Hindlimb muscle (tissue), 1 donor: ENCODE data around the gene VAPB. TPM values are rescaled to one million over a fixed set of nuclear protein-coding genes. Genes with fewer than 3 reads are reported as not detected.

Experiments
- DNase-seq: peaks from one replicate; pipeline ENCODE4 v3.0.0-alpha.2; 2013
- polyA plus RNA-seq: library from polyadenylated mRNA; unstranded; fragments of 120-200 nt; gene quantifications from one replicate; pipeline ENCODE4 v1.2.1, GENCODE V29; 2013; ENCODE audit not compliant: insufficient read length

Gene VAPB
- polyA plus RNA-seq, 1 donor: 54.2 TPM

DNA sequence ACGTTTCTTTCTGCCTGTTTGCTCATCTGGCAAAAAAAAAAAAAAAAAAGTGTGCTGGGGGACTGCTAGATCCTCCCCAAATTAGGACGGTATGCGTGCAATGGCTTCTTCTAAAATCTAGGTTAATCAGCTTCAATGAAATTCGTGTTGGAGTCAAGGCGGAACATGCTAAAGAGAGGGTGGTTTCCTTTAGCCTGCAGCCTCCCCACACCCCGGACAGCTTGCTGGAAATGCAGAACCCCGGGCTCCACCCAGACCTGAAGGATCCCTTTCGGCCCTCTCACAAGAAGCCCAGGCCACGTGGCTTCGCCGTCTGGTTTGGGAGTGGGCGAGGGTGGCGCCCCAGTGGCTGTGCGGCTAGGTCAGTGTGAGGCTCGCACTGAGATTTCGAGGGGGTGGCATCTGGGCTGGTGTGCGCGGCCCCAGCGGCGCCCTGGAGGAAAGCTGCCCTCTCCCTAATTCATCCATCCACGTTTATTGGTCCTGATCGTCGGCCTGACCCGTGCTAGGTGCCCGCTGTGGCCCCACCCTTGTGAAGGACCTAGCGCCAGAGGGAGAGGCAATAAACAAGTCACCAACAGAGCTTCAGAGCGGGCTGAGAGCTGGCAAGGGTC is 77.2 kb downstream of the VAPB start:
- DNase-seq: no peak

DNA sequence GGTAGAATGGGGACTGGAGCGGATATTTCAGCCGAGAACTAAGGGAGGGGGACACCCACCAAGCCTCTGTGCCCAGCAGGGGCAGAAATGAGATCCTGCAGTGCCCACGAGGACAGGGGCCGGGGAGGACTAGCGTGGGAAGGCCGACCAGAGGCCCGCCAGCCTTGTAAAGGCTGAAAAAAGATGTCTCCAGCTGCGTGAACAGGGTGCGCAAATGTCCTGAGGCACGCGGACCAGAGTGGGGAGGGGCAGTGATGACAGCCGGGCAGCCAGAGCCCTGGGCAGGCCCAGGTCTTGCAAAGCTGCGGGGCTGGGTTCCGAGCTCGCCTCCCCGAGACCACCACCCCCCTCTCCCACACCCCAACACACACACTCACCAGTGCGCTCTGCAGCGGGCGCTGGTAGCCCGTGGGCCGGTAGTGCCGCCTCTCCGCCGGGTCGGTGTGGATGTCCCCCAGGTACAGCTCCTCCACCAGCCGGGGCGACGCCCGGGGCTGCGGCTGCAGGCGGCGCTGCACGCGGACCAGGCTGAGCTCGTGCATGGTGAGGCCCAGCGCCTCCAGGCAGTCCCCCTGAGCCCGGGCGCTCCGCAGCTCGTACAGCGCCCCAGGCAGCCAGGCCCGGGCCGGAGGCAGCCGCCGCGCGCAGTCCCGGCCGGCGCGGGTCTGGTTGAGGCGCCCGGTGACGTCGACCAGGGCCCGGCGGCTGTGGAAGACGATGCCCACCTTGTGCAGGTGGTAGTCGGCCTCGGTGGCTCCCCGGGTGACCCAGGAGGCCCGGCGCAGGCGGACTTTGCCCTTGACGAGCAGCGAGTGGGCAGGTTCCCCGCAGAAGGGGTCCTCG is 77.9 kb downstream of the VAPB start:
- no peak for DNase-seq

DNA sequence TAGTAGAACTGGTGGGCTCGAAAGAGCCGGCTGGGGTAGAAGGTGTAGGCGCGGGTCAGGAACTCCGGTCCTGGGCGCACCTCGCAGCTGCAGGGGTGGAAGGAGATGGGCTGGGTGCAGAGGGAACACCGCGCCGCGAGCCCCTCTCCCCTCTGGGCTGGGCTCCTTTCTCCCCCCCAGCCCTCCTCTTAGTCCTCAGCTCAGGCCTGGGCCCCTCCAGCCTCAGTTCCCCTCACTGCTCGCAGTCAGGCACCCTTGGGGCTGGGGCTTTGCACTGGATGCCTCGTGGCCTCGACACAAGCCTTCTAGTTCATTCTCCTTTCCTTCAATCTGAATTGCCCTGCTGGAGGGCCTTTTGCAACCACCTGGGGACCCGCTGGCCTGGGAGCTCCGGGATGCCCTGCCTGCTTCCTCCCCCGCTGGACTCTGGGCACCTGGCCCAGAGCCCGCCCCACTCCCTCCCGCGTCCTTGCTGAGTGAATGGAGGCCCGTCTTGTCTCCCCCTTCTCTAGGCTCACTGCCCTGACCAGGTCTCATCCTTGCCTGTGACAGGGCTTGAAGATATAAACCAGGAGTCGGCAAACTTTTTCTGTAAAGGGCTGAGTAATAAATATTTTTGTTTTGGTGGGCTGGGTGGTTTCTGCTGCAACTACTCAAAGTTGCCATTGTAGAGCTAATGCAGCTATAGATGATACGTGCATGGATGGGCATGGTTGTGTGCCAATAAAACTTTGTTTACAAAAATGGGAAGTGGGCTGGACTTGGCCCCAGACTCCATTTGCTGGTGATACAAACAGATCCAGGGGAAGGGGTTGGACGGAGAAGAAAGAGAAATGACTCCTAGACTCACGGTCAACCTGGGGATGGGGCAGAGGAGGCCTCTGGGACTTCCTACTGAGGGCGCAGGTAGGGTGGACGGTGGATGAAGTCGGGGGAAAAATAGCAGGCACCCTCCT is 78.8 kb downstream of the VAPB start:
- no peak for DNase-seq

DNA sequence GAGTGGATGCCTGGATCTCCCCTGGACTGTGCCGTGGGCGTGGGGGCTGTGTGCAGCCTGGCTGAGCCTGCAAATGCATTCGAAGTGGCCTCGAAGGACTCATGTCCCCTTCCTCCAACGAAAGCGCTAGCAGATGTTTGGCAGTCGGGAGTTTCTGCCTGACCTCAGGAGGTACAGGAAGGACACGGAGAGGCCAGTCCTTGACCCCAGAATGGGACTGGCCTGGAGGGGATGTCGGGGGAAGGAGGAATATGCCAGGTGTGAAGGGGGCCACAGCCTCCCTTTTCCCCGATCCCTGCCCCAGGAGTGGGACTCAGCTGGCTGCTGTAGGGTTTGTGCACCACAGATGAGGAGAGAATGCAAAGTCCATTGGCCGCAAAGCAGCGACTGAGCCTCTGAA is 80.6 kb downstream of the VAPB start:
- peak; percentile 54 for DNase-seq

DNA sequence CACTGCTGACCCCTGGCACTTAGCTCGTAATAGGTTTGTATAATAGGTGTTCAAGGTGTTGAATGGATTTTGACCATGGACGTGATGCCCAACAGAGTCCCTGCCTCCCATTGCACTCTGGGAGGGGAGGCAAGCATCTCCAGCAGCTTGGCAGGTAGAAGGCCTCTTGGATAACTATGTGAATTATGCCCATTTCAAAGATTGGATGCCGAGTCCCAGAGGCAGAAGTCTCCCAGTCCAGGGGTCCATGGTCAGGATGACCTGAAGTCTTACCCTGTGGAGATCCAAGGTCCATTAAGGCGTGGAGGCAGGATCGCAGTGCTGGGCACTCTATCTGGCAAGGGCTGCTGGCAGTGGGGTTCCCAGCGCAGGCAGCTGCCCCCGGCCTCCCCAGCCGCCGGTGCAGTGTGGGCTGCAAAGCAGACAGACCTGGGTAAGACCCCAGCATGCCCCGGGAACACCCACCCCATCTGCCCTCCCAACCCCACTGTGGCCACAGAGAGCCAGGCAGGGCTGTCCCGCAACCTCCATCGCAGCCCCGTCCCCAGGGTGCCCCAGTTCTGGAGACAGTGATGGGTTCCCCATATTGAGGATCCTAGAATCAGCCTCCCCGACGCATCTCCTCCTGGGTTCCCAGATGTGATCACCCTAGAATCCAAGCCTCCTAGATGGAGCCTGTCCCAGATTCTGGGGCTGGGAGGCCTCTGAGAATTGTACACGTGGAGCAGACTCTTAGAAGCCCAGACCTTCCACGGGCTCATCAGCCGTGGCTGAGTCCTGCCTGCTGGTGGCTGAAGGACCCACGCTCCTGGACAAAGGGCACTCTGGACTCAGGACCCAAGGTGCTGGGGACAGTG is 81.5 kb downstream of the VAPB start:
- no peak for DNase-seq

DNA sequence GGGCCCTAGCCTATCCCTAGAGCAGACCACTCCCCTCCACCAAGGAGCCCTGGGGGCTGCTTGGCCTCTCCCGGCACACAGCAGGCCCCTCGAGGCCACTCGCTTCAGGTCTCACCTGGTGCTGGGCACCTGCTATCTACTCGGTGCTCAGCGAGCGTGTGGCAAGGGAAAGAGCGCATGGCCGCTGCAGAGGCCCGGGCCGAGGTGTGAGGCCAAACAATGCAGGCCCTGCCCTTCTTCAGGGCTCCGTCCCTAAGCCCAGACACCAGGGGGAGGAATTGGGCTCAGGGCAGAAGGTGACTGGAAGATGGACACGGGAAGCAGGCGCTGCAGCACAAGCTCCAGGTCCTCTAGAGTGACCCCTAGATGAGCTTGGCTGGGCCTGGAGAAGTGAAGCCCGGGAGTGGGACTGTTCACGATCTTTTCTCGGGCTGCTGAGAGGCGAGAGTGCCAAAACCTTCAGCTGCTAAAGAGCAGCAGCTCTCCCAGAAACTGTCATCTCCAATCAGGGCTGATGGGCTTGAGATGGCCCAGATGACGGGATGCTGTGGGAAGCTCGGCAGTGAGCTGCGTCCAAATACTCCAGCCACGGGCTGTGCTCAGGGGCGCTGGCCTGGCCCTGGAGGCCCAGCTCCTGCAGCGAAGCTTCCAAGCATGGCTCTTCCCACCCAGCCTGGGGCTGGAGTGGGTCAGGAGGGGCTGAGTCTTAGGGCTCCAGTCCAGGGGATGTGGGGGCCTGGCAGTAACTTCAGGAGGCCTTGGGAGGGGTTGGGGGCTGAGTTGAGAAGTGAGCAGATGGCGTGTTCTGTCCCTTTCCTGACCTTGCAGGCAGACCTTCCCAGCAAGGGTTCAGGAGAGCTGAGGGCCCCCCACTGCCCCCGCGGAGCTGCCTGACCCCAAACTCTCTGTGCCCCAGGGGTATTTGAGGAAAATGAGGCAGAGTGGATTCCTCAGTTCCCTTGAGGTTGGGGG is 82.5 kb downstream of the VAPB start:
- peak; percentile 96 for DNase-seq

DNA sequence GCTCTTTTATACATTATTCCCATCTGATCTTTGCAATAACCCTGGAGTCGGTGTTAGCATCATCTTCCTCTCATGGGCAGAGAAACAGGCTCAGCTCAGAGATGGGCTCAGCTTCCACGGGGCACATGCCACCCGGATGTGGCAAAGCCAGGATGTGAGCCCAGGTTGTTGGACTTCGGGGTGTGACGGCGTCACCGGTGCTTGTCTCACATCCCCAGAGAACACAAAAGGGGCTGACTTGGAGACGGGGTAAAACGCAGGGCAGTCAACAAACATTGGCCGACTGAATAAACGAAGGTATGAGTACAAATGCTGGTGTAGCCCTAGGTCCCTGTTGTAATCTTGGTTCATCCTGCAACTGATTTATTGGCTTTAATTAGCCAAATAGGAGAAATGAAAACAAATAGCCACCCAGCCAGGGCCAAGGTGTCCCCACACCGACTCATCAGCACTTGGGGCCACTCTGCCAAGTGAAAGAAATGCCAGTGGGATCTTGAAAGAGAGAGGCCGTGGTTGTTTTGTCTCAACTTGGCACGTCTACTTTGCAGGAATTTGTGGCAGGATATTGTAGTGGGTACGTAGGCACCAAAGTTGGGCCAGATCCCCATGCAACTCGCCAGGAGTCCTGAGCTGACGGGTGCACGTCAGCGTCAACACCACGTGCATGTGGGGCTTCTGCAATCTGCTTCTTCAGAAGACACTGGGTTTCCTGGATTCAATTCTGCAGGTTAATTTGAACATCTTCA is 83.4 kb downstream of the VAPB start:
- DNase-seq: no peak

DNA sequence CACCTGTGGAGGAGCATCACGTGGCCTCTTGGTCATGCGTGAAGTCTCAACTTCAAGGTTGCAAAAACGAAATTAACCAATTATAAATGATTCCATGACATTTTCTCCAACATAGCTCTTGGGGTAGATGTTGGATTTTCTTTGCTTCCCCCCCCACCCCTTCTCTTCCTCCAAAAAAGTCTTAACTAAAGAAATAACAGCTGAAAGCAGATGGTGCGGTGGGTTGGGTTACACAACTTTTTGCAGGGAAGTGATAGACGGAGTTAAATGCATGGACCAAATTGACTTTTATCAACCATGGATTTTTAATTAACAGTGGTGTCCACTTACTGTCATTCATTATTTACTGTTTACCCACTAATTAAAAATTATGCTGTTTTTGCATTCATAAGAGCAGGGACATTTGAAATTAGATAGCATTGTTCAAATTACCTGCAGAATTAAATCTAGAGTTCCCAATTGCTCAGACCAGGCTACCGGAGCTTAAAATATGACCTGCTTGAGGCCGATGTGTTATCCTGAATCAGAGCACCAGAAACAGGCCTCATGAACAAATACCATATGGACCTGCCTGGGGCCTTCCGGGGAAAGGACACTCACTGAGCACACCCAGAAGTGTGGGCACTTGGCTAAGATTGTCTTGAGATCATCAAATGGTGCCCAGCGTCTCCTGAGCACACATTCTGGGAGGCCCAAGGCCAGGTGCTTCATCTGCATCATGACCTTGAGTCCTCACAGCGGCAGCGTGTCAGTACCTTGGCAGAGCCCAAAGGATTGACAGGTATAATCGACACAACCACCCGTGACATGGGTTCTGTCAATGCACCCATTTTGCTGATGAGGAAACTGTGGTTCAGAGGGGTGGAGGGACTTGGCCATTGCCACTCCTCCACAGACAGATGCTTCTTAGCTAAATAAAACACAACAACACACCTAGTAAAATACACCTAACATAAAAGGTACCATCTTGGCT is 84.7 kb downstream of the VAPB start:
- no peak for DNase-seq

DNA sequence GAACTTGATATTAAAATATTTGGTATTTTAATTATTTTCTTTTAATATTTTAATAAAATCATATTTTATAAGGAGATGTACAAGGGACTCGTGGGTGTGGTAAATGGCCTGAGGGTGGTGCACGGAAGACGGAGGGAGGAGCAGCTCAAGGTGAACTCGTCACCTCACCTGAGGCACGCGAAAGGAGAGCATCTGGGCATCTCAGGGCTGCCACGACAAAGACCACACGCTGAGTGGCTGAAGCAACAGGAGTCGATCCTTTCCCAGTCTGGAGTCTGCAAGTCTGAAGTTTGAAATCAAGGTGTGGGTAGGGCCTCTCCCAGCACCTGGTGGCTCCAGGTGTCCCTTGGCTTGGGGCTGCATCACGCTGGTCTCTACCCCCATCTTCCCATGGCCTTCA is 86.4 kb downstream of the VAPB start:
- no peak for DNase-seq

DNA sequence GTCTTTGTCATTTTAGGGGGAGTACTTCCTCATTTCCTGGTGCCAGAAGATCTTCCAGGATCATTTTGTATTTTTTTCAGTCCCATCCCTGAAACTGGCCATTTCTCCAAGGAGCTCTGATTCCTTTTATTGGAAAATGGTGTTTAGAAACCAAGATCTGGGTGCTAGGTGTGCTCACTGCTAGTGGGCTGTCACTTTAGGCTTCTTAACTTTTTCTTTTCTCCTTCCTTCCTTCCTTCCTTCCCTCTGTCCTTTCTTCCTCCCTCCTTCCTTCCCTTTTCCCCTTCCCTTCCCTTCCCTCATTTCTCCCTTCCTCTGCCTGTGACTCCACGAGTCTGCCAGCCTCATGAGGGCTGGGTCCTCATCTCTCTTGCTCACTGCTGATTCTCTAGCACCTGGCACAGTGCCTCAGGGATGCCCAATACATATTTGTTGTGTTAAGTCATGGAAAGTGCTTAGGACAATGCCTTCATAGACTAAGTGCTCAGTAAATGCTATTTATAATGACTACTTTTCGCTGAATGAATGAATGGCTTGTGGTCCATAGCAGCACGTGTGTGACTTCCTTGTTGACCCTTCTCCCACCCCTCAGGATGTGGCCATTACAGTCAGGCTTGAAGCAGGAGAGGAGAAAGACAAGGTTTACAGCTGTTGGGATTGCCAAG is 89.2 kb downstream of the VAPB start:
- no peak for DNase-seq

DNA sequence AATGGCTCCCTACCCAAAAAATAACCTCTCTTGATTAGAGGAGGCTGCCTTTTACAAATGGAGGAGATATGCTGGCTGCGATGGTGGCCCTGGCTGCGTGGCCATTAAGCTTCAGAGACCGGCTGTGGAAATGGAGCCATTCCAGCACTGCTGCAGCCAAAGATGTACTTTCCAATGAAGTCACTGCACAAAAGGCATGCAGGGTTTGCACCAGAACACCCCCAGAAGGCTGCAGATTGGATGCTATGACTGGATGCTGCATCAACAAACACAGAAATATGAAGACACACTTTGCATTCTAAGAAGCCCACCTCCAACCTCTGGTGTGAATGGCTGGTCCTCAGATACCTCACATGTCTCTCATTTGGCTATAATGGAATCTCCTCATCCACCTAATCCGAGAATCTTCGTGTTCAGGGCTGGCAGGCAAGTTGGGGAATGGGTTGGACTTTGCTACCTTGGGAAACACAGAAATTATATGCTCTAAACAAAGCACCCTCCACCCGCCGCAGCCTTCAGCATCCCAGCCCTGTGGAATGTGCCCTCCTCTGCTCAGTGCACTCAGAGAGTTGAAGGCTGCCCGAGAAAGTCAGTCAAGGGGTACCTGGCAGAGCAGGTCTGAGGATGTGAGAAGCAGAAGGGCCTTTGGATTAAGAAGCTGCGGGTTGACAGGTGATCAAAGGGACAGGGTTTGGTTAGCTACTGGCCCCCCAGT is 90.9 kb downstream of the VAPB start:
- peak; percentile 35 for DNase-seq

DNA sequence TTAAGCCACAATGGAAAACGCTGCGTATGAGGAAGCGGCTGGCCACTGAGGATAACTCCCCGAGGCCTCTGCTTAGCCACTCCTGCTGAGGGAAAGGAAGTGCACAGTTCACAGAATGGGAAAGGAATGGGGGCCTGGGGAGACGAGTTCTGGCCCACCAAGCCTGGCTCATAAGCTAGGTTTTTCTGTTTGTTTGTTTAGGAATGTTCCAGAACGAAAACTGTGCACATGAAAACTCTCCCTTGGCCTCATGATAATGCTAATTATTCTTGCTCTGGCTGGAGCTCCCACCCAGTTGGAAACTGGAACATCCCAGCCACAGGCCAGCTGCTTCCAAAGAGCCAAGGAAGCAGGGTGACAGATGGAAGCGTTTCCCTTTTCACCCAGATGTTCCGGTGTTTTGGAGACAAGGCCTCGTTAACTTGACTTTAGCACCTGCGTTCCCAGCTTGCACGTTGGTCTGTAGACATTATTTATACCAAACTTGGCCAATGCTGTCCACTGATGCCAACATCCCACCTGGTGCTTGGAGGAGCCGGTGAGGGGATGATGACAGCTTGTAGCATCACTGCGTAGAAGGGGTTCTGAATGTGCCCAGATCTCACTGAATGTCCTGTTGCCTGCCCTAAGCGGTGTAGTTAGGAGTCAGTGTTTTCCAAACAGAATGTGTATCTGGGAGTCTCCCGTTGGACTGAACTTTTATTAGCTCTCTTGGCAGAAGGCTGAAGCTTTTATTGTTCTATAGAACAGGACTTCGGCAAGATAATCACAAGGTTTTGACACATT is 91.7 kb downstream of the VAPB start:
- peak; percentile 82 for DNase-seq

DNA sequence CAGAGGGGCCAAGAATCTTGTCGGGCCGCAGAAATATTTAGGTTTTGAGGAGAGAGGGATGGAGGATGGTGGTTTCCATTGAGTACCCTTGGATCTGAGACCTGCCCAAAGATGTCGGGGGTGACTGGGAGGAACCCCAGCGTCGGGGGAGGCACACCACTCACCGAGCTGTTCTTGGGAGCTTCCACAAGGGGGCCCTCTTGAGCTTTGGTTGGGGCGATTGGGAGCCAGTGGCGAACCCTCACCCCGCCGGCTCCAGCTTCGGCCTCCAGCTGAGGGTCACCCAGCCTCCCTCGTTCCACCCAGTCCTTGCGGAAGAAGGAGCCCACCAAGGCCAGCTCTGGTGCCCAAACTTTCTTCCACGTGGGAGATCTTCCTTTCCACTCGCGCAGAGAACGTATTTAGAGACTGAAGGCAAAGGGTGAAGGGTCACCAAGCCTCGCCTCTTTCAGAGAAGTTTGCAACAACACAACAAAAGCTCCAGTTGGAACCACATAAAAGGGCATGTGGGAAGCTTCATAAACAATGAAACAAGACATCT is 92.5 kb downstream of the VAPB start:
- DNase-seq: peak; percentile 45

DNA sequence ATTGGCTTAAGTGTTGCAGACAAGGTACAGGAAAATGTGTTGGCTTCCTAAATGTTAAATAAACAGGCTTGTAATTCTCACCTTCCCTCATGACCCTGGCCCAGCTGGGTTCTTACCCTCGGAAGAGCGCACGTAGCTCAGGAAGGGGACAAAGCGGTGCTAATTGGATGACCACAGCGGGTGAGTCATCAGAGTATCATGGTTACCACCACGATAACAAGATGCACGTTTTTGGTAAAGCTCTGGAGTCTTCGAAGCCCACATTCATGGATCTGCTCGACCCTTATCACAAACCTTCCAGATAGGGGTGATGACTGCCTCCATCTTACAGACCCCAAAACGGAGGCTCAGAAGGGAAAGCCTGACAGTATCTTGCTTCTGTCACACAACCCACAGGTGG is 93.4 kb downstream of the VAPB start:
- DNase-seq: no peak

DNA sequence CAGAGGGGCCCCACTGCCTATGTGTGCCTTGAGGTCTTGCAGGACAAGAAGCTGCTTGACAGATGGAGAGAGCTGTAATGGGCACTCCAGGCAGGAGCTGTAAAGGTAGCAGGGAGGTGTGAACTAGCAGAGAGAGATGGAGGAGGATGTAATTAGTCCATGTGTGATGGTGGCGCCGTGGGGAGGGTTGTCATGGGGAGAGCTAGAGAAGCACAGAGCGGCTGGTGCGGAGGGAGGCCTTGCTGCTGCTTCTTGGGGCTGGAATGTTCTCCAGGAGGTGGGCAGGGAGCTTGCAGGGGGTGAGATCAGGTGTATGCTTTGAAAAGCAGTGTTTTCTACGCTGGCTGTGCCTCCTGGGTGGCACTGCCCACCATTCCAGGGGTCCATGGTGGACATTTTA is 94.0 kb downstream of the VAPB start:
- no peak for DNase-seq

DNA sequence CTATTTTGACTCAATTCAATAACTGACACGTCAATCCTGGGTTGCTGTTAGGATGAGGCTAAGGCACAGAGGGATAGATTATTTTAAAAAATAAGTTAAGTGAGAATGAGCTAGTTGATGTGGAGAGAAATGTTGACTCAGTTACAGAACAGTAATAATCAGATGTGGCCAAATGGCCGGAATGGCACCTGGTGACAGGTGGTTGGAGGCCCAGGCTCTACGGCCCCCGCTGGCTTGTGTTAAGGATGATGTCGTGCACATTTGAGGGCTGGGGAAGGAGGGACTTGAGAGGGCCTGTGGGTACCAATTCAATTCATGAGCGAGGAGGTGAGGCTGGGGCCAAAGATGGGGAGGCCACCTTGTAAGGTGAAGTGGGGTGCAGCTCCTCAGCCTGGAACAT is 94.4 kb downstream of the VAPB start:
- DNase-seq: no peak

DNA sequence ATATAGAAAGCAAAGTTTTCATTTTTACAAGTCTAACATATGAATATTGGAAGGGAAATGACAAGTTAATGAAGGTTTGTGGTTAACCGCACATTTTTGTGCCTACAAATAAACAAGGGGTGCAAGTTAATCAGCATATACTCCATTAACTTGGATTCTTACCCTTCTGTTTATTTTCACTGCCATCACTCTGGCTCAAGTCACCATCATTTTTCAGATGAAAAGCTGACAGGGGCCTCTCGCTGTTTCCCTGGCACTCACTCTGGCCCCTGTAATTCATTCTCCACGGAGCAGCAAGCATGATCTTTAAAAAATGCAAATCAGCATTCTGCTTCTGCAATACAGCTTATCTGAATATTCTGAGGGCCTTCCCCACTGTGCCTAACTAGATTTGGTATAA is 96.4 kb downstream of the VAPB start:
- DNase-seq: no peak
